Brain microvascular endothelial cell (primary cell): ENCODE data around the gene TMEM147.

ENCODE experiments used
- DNase-seq: peaks from one replicate; pipeline ENCODE4 v3.0.0-alpha.2; 2020
- H3K27ac ChIP-seq: fragments of 250-450 bp; sonication (Bioruptor Pico); 2 replicates; pipeline ENCODE4 v1.5.1; 2020; ENCODE audit warnings: mild to moderate bottlenecking, moderate library complexity
- H3K27me3 ChIP-seq: fragments of 250-450 bp; sonication (Bioruptor Pico); replicated peaks from 2 replicates; pipeline ENCODE4 v1.5.1; 2020; ENCODE audit warnings: mild to moderate bottlenecking
- H3K36me3 ChIP-seq: fragments of 250-450 bp; sonication (Bioruptor Pico); replicated peaks from 2 replicates; pipeline ENCODE4 v1.5.1; 2020; ENCODE audit warnings: mild to moderate bottlenecking
- H3K4me3 ChIP-seq: 2 replicates; pipeline ENCODE4 v1.5.1; 2011; ENCODE audit warnings: low read depth, mild to moderate bottlenecking, control low read depth, low read length, moderate library complexity
- CTCF ChIP-seq: IDR thresholded peaks from 2 replicates; pipeline ENCODE4 v1.5.1; 2011; ENCODE audit warnings: low read depth, mild to moderate bottlenecking, moderate library complexity, low read length, control low read depth, inconsistent platforms; ENCODE audit errors: missing control alignments
- in situ Hi-C: cut with HindIII; loops from 2 replicates; pipeline ENCODE4 v1.10.0; 2017; ENCODE audit warnings: low sequenced_read_pairs, low pct_ligation_motif_present

Gene TMEM147

DNA sequence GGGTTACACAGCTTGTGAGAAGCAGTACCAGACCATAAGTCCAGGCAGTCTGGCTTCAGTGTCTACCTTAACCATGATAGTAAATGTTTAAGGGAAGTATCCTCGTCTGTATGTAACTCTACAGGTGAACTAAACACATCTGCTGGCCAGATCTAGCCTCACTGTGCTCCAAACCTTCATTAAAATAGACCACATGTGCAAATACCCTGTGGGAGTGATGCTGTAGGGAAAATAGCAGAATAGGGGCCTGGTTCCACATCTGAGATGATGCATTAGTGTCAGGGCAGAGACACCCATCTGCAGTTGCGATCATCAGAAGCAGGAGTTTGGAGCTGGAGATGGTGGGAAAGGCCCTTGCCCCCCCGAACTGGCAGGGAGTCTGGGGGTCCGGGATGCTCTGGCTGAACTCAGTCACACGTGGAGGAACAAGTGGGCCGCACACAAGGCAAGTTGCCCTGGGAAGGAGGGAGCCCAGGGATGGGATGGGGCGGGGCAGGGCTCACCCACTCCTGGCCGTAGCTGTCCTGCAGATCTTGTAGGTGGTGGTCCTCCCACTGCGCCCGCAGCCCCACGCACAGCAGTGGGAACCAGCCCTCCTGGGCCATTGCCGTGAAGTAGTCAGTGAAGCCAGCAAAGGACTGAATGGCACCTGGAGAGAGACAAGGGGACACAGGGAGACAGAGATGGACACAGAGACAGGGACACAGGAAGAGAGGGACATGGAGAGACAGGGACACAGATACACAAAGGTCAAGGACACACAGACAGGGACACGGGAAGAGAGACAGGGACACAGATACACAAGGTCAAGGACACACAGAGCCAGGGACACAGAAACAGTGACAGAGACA, 7.3 kb downstream of the TMEM147 start:
- no peak for DNase-seq
- Histone ChIP-seq H3K4me3 (no peak overlapping the region), H3K36me3 (no peaks in the 10 kb centered on the region), H3K27ac (no peak overlapping the region), H3K27me3 (no peaks in the 10 kb centered on the region)
- TF ChIP-seq CTCF = no peak
- in situ Hi-C loops = no loop called here

DNA sequence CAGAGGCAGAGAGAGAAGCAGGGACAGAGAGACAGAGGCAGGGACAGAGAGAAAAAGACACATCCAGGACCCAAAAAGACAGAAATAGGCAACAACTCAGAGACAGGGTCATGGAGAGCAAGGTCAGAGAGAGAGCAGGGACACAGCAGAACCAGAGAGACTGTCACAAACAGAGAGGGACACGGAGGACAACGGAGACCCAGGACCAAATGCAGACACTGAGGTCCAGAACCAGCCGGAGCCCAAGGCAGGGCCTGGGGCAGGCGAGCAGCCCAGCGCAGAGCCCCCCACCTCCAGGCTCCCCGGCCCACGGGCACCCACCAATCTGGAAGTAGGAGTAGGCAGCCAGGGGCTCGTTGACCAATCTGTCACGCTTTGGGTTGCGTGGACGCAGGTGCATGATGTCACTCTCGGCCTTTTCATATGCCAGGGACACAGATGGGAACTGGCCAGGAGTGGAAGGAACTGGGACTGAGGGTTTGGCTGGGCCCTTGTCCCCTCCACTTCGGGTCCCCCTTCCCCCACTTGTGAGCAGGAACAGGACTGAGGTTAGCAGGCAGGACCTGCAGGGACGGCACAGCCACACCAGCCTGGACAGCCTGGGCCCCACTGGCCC, 8.1 kb downstream of the TMEM147 start:
- H3K36me3 ChIP-seq = no peaks in the 10 kb centered on the region
- no peak for TF ChIP-seq CTCF
- H3K27me3 ChIP-seq = no peaks in the 10 kb centered on the region
- H3K27ac ChIP-seq = no peak overlapping the region
- in situ Hi-C loops = no loop called here
- no peak overlapping the region for H3K4me3 ChIP-seq
- no peak for DNase-seq

- Histone ChIP-seq H3K27me3 (no peaks in the 10 kb centered on the region), H3K4me3 (no peak overlapping the region), H3K27ac (no peak overlapping the region), H3K36me3 (no peaks in the 10 kb centered on the region)
- DNase-seq = no peak
- in situ Hi-C loops = no loop called here
- no peak for TF ChIP-seq CTCF
Observed at GRCh38 chr19:35554076-35554475, 8.7 kb downstream of the TMEM147 start.

DNA sequence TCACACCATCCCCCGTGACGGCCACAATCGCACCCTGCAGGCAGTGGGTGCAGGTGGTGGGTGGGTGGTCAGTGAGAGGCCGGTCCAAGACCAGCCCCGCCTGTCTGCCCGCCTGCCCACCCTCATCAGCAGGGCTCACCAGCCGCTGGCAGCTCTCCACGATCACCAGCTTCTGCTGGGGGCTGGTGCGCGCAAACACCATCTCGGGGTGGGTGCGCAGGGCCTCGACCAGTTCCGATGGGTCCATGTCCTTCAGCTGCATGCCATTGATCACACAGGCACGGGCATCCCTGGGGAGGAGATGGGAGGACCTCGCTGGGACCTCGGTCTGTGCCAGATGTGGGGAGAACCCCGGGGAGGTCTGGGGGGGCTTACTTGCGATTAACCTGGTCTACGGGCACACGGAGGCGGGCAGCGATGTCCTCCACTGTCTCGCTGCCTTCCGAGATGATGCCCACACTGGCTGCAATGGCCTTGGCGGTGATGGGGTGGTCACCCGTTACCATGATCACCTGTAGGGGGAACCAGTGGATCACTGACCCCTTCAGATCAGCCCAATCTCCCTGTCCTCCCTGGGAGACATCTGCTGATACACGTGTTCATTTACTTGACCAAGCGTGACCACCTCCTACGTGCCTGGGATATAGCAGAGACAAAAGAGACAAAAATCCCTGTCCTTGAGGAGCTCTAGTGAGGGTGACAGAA, 10.0 kb downstream of the TMEM147 start:
- Histone ChIP-seq H3K36me3 (no peaks in the 10 kb centered on the region), H3K27me3 (peaks cover 2% of the 10 kb centered on the region), H3K27ac (no peak overlapping the region), H3K4me3 (no peak overlapping the region)
- in situ Hi-C loops = no loop called here
- TF ChIP-seq CTCF = peak; percentile 59
- DNase-seq = no peak

DNA sequence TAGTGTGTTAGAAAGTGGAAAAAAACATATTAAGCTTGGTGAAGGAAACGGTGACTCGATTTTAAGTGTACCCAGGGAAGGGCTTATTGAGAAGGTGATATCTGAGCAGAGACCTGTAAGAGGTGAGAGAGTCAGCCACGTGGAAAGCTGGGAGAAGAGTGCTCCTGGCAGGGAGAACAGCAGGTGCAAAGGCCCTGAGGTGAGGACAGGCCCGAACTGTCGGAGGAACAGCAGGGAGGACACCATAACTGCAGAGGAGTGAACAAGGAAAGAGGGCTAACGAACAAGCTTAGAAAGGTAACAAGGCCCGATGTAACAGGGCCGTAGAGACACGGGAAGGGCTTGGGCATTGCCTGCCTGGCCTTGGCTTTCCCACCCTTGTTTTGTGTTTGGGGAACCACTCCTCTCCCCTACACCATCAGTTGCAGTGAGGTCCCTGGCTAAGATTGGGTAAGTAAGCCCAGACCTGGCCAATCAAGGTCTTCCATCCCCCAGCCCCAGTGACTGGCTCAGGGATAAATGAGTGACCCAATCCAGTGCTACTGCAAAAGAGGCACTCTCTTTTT, 10.7 kb downstream of the TMEM147 start:
- Histone ChIP-seq H3K27me3 (peaks cover 2% of the 10 kb centered on the region), H3K27ac (no peak overlapping the region), H3K4me3 (no peak overlapping the region), H3K36me3 (no peaks in the 10 kb centered on the region)
- in situ Hi-C loops = no loop called here
- DNase-seq = no peak
- no peak for TF ChIP-seq CTCF
